Neutrophil (primary cell): ENCODE data around the gene ZCCHC8.
"Not testable (repeated sequence)": the region's sequence is repeated elsewhere in the genome, so short reads cannot be mapped to it uniquely, and the experiment has no call there.

Experiments used
- H3K27ac ChIP-seq: fragments of 200-600 bp; sonication (generic); 2 replicates; pipeline ENCODE4 v1.5.1; 2016; ENCODE audit warnings: mild to moderate bottlenecking, moderate library complexity
- H3K27me3 ChIP-seq: fragments of 200-600 bp; sonication (generic); 2 replicates; pipeline ENCODE4 v1.6.0; 2016; ENCODE audit warnings: mild to moderate bottlenecking
- H3K36me3 ChIP-seq: fragments of 200-600 bp; sonication (generic); 2 replicates; pipeline ENCODE4 v1.5.1; 2017
- H3K4me1 ChIP-seq, 2 experiments: fragments of 200-600 bp in 1 of 2; sonication (generic) in 1 of 2; 1 replicate in 1 of 2; 2 replicates in 1 of 2; pipeline versions ENCODE4 v1.5.1 to v1.6.1; 2013 to 2016; ENCODE audit warnings: low read depth in 1 of 2, low read length in 1 of 2, mild to moderate bottlenecking in 1 of 2, moderate library complexity in 1 of 2; ENCODE audit not compliant: control insufficient read depth in 1 of 2, insufficient read depth in 1 of 2
- H3K4me3 ChIP-seq, 2 experiments: fragments of 200-600 bp in 1 of 2; sonication (generic) in 1 of 2; 1 replicate in 1 of 2; 2 replicates in 1 of 2; pipeline ENCODE4 v1.5.1; 2013 to 2016; ENCODE audit warnings: low read depth in 1 of 2, low read length in 1 of 2, mild to moderate bottlenecking in 1 of 2, moderate library complexity in 1 of 2
- H3K9me3 ChIP-seq: fragments of 200-600 bp; sonication (generic); 2 replicates; pipeline ENCODE4 v1.5.1; 2016
- CTCF ChIP-seq: fragments of 200-600 bp; sonication (generic); IDR thresholded peaks from 2 replicates; pipeline ENCODE4 v1.5.1; 2016; ENCODE audit warnings: antibody characterized with exemption

Gene ZCCHC8

GRCh38 chr12:122454739-122455138 is 46.0 kb downstream of the ZCCHC8 start:
- H3K36me3 ChIP-seq = no peaks in the 10 kb centered on the region
- H3K27me3 ChIP-seq = no peaks in the 10 kb centered on the region

GRCh38 chr12:122454250-122454721 is 46.4 kb downstream of the ZCCHC8 start:
- Histone ChIP-seq H3K4me1 (peaks cover 0 to 4% of the 10 kb centered on the region in 2 experiments), H3K4me3 (no peak overlapping the region), H3K27me3 (no peaks in the 10 kb centered on the region), H3K27ac (no peak overlapping the region), H3K36me3 (no peaks in the 10 kb centered on the region), H3K9me3 (no peaks in the 10 kb centered on the region)
- no peak for TF ChIP-seq CTCF

More at GRCh38 chr12:122454739-122455138, 46.0 kb downstream of the ZCCHC8 start:
- no peaks in the 10 kb centered on the region for H3K9me3 ChIP-seq
- no peak overlapping the region for H3K27ac ChIP-seq
- peaks cover 0 to 4% of the 10 kb centered on the region in 2 experiments for H3K4me1 ChIP-seq
- TF ChIP-seq CTCF = no peak
- no peak overlapping the region for H3K4me3 ChIP-seq

- Histone ChIP-seq H3K4me1 (peaks cover 0 to 4% of the 10 kb centered on the region in 2 experiments), H3K27me3 (no peaks in the 10 kb centered on the region), H3K4me3 (no peak overlapping the region), H3K9me3 (no peaks in the 10 kb centered on the region), H3K36me3 (no peaks in the 10 kb centered on the region), H3K27ac (no peak overlapping the region)
- no peak for TF ChIP-seq CTCF
These were observed 47.9 kb downstream of the ZCCHC8 start for GRCh38 chr12:122452701-122453285.

- TF ChIP-seq CTCF = no peak
These were observed 51.4 kb downstream of the ZCCHC8 start for GRCh38 chr12:122449317-122449716.

GRCh38 chr12:122447825-122448224 is 52.9 kb downstream of the ZCCHC8 start:
- not testable (repeated sequence) for H3K9me3 ChIP-seq, H3K4me3 ChIP-seq, H3K4me1 ChIP-seq, H3K36me3 ChIP-seq, H3K27me3 ChIP-seq, H3K27ac ChIP-seq

More at GRCh38 chr12:122449317-122449716, 51.4 kb downstream of the ZCCHC8 start:
- Histone ChIP-seq H3K36me3 (no peaks in the 10 kb centered on the region), H3K4me3 (no peak overlapping the region), H3K27me3 (no peaks in the 10 kb centered on the region), H3K27ac (no peak overlapping the region), H3K4me1 (peaks cover 0 to 4% of the 10 kb centered on the region in 2 experiments), H3K9me3 (no peaks in the 10 kb centered on the region)

- not testable (repeated sequence) for H3K27me3 ChIP-seq, H3K36me3 ChIP-seq, H3K27ac ChIP-seq, H3K4me1 ChIP-seq, H3K4me3 ChIP-seq, H3K9me3 ChIP-seq
These were observed 54.3 kb downstream of the ZCCHC8 start for GRCh38 chr12:122446390-122446789.

GRCh38 chr12:122444071-122444470 is 56.7 kb downstream of the ZCCHC8 start:
- H3K4me3 ChIP-seq, H3K27me3 ChIP-seq, H3K36me3 ChIP-seq, H3K9me3 ChIP-seq, H3K27ac ChIP-seq, H3K4me1 ChIP-seq: not testable (repeated sequence)

GRCh38 chr12:122438822-122439221 is 61.9 kb downstream of the ZCCHC8 start:
- not testable (repeated sequence) for H3K36me3 ChIP-seq, H3K27me3 ChIP-seq, H3K9me3 ChIP-seq, H3K27ac ChIP-seq, H3K4me3 ChIP-seq, H3K4me1 ChIP-seq
